Liver (tissue), 9 donors: Measurements from ENCODE around the gene RNF10. TPM values are rescaled to one million over a fixed set of nuclear protein-coding genes. Genes with fewer than 3 reads are reported as not detected.

Source experiments
- DNase-seq: peaks from one replicate; pipeline ENCODE4 v3.0.0-alpha.2; 2017; ENCODE audit warnings: low spot score
- H3K27ac ChIP-seq, 2 donors: one replicate each; pipeline ENCODE4 v1.7.0; 2013; ENCODE audit warnings: inconsistent platforms in 2 of 2, low read length in 2 of 2, control low read depth in 1 of 2, low read depth in 1 of 2, mild to moderate bottlenecking in 1 of 2
- H3K27me3 ChIP-seq, 4 donors: one replicate each; pipeline versions ENCODE4 v1.6.1 to v1.7.0; 2013; ENCODE audit warnings: low read length in 3 of 4, inconsistent platforms in 1 of 4, mild to moderate bottlenecking in 1 of 4, moderate library complexity in 1 of 4; ENCODE audit not compliant: control insufficient read depth in 4 of 4, insufficient read depth in 4 of 4
- H3K36me3 ChIP-seq, 4 donors: one replicate each; pipeline versions ENCODE4 v1.6.1 to v1.7.0; 2013; ENCODE audit warnings: low read length in 3 of 4, mild to moderate bottlenecking in 3 of 4, low read depth in 1 of 4, moderate library complexity in 1 of 4; ENCODE audit not compliant: control insufficient read depth in 4 of 4, insufficient read depth in 3 of 4
- H3K4me1 ChIP-seq, 4 donors: one replicate each; pipeline versions ENCODE4 v1.6.1 to v1.7.0; 2013; ENCODE audit warnings: low read length in 3 of 4, mild to moderate bottlenecking in 3 of 4, moderate library complexity in 1 of 4; ENCODE audit not compliant: control insufficient read depth in 4 of 4, insufficient read depth in 4 of 4
- H3K4me3 ChIP-seq, 3 donors: one replicate each; pipeline versions ENCODE4 v1.6.1 to v1.7.0; 2013; ENCODE audit warnings: low read length in 3 of 3, control low read depth in 1 of 3, low read depth in 1 of 3, mild to moderate bottlenecking in 1 of 3
- H3K9ac ChIP-seq, 2 donors: one replicate each; pipeline ENCODE4 v1.7.0; 2013; ENCODE audit warnings: low read length in 2 of 2, mild to moderate bottlenecking in 2 of 2, moderate library complexity in 2 of 2, control low read depth in 1 of 2, low read depth in 1 of 2
- H3K9me3 ChIP-seq, 4 donors: one replicate each; pipeline versions ENCODE4 v1.6.1 to v1.7.0; 2013; ENCODE audit warnings: low read length in 3 of 4; ENCODE audit not compliant: control insufficient read depth in 4 of 4
- ATF3 ChIP-seq: IDR thresholded peaks from 2 replicates; pipeline ENCODE4 v1.6.1; 2016; ENCODE audit warnings: antibody characterized with exemption
- EGR1 ChIP-seq, 2 donors: IDR thresholded peaks; 2 replicates each; pipeline ENCODE4 v1.6.1; 2016 to 2018; ENCODE audit warnings: antibody characterized with exemption in 2 of 2, low read depth in 2 of 2
- FOXA1 ChIP-seq: IDR thresholded peaks from 2 replicates; pipeline ENCODE4 v1.6.1; 2016; ENCODE audit warnings: antibody characterized with exemption
- FOXA2 ChIP-seq: IDR thresholded peaks from 2 replicates; pipeline ENCODE4 v1.6.1; 2016; ENCODE audit warnings: antibody characterized with exemption
- GABPA ChIP-seq, 2 donors: IDR thresholded peaks in 1 of 2; conservative IDR thresholded peaks in 1 of 2; 2 replicates each; pipeline ENCODE4 v1.6.1; 2016; ENCODE audit warnings: antibody characterized with exemption in 2 of 2, mild to moderate bottlenecking in 1 of 2, moderate library complexity in 1 of 2
- HNF4G ChIP-seq: IDR thresholded peaks from 2 replicates; pipeline ENCODE4 v1.6.1; 2016; ENCODE audit warnings: antibody characterized with exemption
- JUND ChIP-seq, 2 donors: IDR thresholded peaks; 2 replicates each; pipeline ENCODE4 v1.6.1; 2016; ENCODE audit warnings: antibody characterized with exemption in 2 of 2
- MAX ChIP-seq: IDR thresholded peaks from 2 replicates; pipeline ENCODE4 v1.6.1; 2016; ENCODE audit warnings: antibody characterized with exemption
- NR2F2 ChIP-seq: IDR thresholded peaks from 2 replicates; pipeline ENCODE4 v1.6.1; 2016; ENCODE audit warnings: antibody characterized with exemption
- RAD21 ChIP-seq, 2 donors: IDR thresholded peaks; 2 replicates each; pipeline ENCODE4 v1.6.1; 2016; ENCODE audit warnings: antibody characterized with exemption in 2 of 2, mild to moderate bottlenecking in 2 of 2
- REST ChIP-seq: IDR thresholded peaks from 2 replicates; pipeline ENCODE4 v1.6.1; 2016; ENCODE audit warnings: antibody characterized with exemption, mild to moderate bottlenecking
- RXRA ChIP-seq, 2 donors: IDR thresholded peaks; 2 replicates each; pipeline ENCODE4 v1.6.1; 2017 to 2018; ENCODE audit warnings: antibody characterized with exemption in 2 of 2, mild to moderate bottlenecking in 1 of 2
- SP1 ChIP-seq: IDR thresholded peaks from 2 replicates; pipeline ENCODE4 v1.6.1; 2018; ENCODE audit warnings: antibody characterized with exemption, mild to moderate bottlenecking
- TAF1 ChIP-seq: conservative IDR thresholded peaks from 2 replicates; pipeline ENCODE4 v1.6.1; 2016; ENCODE audit warnings: antibody characterized with exemption, mild to moderate bottlenecking
- YY1 ChIP-seq: IDR thresholded peaks from 2 replicates; pipeline ENCODE4 v1.6.1; 2016; ENCODE audit warnings: antibody characterized with exemption, mild to moderate bottlenecking
- WGBS: extraction: QIAGEN DNeasy Blood & Tissue Kit; methylation state at CpG from one replicate; pipeline ENCODE4 v1.1.7; 2013; 5-methylcytosine and 5-hydroxymethylcytosine counted together
- polyA plus RNA-seq, 2 donors: library from polyadenylated mRNA; stranded (reverse) in 1 of 2; unstranded in 1 of 2; fragments of 200-250 nt in 1 of 2; fragments of >200 nt in 1 of 2; fragmentation: Nextera tagmentation in 1 of 2; extraction: Ambion mirVana in 1 of 2; gene quantifications; one replicate each; pipeline versions ENCODE4 v1.2.1 to v1.2.3, GENCODE V29; 2013 to 2015
- total RNA-seq, 2 donors: library from RNA; depleted of rRNA; stranded (reverse); fragments of >200 nt; gene quantifications; one replicate each; pipeline ENCODE4 v1.2.3, GENCODE V29; 2014
- TF ChIP-seq, protein P1 (sequence below): fragments of 150-350 bp; IDR thresholded peaks from 2 replicates; pipeline ENCODE4 v1.5.1; 2017; ENCODE audit warnings: improper control_type of control experiment, low read depth, low read length; ENCODE audit not compliant: missing input control
- TF ChIP-seq, protein P2 (sequence below): IDR thresholded peaks from 2 replicates; pipeline ENCODE4 v1.6.1; 2016; ENCODE audit warnings: antibody characterized with exemption
- donor health status: healthy.
- donor health status: healthy.
- donor health status: healthy.
- donor health status: healthy.
- donor health status: healthy.

The RNF10 gene
- total and polyA plus RNA-seq, 4 donors = 48.0 to 157 (median 75.6) TPM

- TF ChIP-seq ATF3 = no peak
- no peak for TF ChIP-seq RAD21 (IDR thresholded peaks at IDR 0.05)
- TF ChIP-seq JUND (IDR thresholded peaks at IDR 0.05) = no peak
- no peak for TF ChIP-seq GABPA (IDR thresholded peaks at IDR 0.05 in 1 of 2, conservative IDR thresholded peaks at IDR 0.05 in 1 of 2)
- TF ChIP-seq, protein P1, sequence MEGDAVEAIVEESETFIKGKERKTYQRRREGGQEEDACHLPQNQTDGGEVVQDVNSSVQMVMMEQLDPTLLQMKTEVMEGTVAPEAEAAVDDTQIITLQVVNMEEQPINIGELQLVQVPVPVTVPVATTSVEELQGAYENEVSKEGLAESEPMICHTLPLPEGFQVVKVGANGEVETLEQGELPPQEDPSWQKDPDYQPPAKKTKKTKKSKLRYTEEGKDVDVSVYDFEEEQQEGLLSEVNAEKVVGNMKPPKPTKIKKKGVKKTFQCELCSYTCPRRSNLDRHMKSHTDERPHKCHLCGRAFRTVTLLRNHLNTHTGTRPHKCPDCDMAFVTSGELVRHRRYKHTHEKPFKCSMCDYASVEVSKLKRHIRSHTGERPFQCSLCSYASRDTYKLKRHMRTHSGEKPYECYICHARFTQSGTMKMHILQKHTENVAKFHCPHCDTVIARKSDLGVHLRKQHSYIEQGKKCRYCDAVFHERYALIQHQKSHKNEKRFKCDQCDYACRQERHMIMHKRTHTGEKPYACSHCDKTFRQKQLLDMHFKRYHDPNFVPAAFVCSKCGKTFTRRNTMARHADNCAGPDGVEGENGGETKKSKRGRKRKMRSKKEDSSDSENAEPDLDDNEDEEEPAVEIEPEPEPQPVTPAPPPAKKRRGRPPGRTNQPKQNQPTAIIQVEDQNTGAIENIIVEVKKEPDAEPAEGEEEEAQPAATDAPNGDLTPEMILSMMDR = no peak
- TF ChIP-seq YY1 = no peak
- no peak for TF ChIP-seq RXRA (IDR thresholded peaks at IDR 0.05)
- no peak for TF ChIP-seq SP1
- TF ChIP-seq, protein P2, sequence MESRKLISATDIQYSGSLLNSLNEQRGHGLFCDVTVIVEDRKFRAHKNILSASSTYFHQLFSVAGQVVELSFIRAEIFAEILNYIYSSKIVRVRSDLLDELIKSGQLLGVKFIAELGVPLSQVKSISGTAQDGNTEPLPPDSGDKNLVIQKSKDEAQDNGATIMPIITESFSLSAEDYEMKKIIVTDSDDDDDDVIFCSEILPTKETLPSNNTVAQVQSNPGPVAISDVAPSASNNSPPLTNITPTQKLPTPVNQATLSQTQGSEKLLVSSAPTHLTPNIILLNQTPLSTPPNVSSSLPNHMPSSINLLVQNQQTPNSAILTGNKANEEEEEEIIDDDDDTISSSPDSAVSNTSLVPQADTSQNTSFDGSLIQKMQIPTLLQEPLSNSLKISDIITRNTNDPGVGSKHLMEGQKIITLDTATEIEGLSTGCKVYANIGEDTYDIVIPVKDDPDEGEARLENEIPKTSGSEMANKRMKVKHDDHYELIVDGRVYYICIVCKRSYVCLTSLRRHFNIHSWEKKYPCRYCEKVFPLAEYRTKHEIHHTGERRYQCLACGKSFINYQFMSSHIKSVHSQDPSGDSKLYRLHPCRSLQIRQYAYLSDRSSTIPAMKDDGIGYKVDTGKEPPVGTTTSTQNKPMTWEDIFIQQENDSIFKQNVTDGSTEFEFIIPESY = no peak
- no peak for TF ChIP-seq TAF1
- no peak for TF ChIP-seq HNF4G
- TF ChIP-seq FOXA1 = no peak
- no peak for TF ChIP-seq FOXA2
- TF ChIP-seq MAX = no peak
- TF ChIP-seq REST = no peak
- TF ChIP-seq EGR1 (IDR thresholded peaks at IDR 0.05; ENCODE audit: low read depth in 2 of 2) = no peak
- TF ChIP-seq NR2F2 = no peak
- Histone ChIP-seq H3K27ac (no peak overlapping the region), H3K36me3 (peaks cover 0 to 26% (median 22%) of the 10 kb centered on the region in 4 donors), H3K9ac (peak overlapping the region in 1 of 2 donors; percentile 69), H3K9me3 (no peaks in the 10 kb centered on the region), H3K4me3 (peak overlapping the region; percentile 81 to 99 (median 95)), H3K27me3 (no peaks in the 10 kb centered on the region), H3K4me1 (peaks cover 0 to 32% (median 24%) of the 10 kb centered on the region in 4 donors)
- 38% methylated on average over 9 of the region's 9 CpGs for WGBS
- DNase-seq = no peak
Measured at GRCh38 chr12:120581998-120582397, 47.8 kb downstream of the RNF10 start.
